Measurements from ENCODE around the gene MPLKIP.
"Not testable (repeated sequence)": the region's sequence is repeated elsewhere in the genome, so short reads cannot be mapped to it uniquely, and the experiment has no call there.

GRCh38 chr7:40148247-40148580 is 13.8 kb upstream of the MPLKIP start:
- TF ChIP-seq POLR2A, CTCF, POLR2AphosphoS5, EP300 (IDR thresholded peaks at IDR 0.05): not testable (repeated sequence)
